Measurements from ENCODE around the gene GRK3. TPM values are rescaled to one million over a fixed set of nuclear protein-coding genes. Genes with fewer than 3 reads are reported as not detected.
"Not testable (repeated sequence)": the region's sequence is repeated elsewhere in the genome, so short reads cannot be mapped to it uniquely, and the experiment has no call there.

The GRK3 gene
- total RNA-seq, 1 experiment from 2014 or later = 14.6 TPM

GRCh38 chr22:25525376-25525775 is 39.1 kb upstream of the GRK3 start:
- DNase-seq (ENCODE audit: low read depth, low spot score) (no peak), ATAC-seq (no peak)
- POLR2A ChIA-PET = no interaction called here

GRCh38 chr22:25525804-25526584 is 38.5 kb upstream of the GRK3 start:
- intact Hi-C loops (cut with micrococcal nuclease); H2AFZ ChIP-seq (ENCODE audit: low read depth, low read length, poor library complexity, severe bottlenecking); H3K79me2 ChIP-seq (ENCODE audit: insufficient read depth, low read length); POLR2A ChIA-PET; RAD21 ChIA-PET (ENCODE audit: low non-redundant PET in 1 of 2, low total read pairs in 2 of 2, uncharacterized antibody in 2 of 2, unreplicated experiment in 2 of 2); DNase-seq (ENCODE audit: low read depth, low spot score); BruUV-seq (replicated peaks); ATAC-seq; CTCF ChIA-PET; H3K27me3 ChIP-seq (ENCODE audit: insufficient read depth, low read length); H3K9me3 ChIP-seq (ENCODE audit: control insufficient read depth in 1 of 2, insufficient read depth in 1 of 2, low read depth in 1 of 2, low read length in 2 of 2); H3K36me3 ChIP-seq (ENCODE audit: control insufficient read depth in 1 of 2, insufficient read depth in 2 of 2, low read length in 2 of 2); H4K20me1 ChIP-seq (ENCODE audit: insufficient read depth); H3K9ac ChIP-seq (ENCODE audit: low read length); H3K27ac ChIP-seq (ENCODE audit: low read depth, low read length); H3K9me2 ChIP-seq (ENCODE audit: insufficient read depth); H3K4me2 ChIP-seq (ENCODE audit: low read length); H3K4me3 ChIP-seq (replicated peaks in 1 of 2; ENCODE audit: low read depth in 1 of 2, low read length in 2 of 2): not testable (repeated sequence)
- peaks cover 10 to 13% of the 10 kb centered on the region in 2 experiments for H3K4me1 ChIP-seq (ENCODE audit: control insufficient read depth in 1 of 2, insufficient read depth in 2 of 2, low read length in 2 of 2)

More at GRCh38 chr22:25525376-25525775, 39.1 kb upstream of the GRK3 start:
- Histone ChIP-seq H3K9me3 (ENCODE audit: control insufficient read depth in 1 of 2, insufficient read depth in 1 of 2, low read depth in 1 of 2, low read length in 2 of 2) (peaks cover 4 to 5% of the 10 kb centered on the region in 2 experiments; a peak in 1 of 4 replicates), H3K4me1 (ENCODE audit: control insufficient read depth in 1 of 2, insufficient read depth in 2 of 2, low read length in 2 of 2) (peaks cover 10 to 13% of the 10 kb centered on the region in 2 experiments), H3K36me3 (ENCODE audit: control insufficient read depth in 1 of 2, insufficient read depth in 2 of 2, low read length in 2 of 2) (no peaks in the 10 kb centered on the region), H4K20me1 (ENCODE audit: insufficient read depth) (no peaks in the 10 kb centered on the region), H3K4me3 (replicated peaks in 1 of 2; ENCODE audit: low read depth in 1 of 2, low read length in 2 of 2) (no peak overlapping the region), H3K9me2 (ENCODE audit: insufficient read depth) (no peaks in the 10 kb centered on the region), H3K27me3 (ENCODE audit: insufficient read depth, low read length) (no peaks in the 10 kb centered on the region), H2AFZ (ENCODE audit: low read depth, low read length, poor library complexity, severe bottlenecking) (no peak overlapping the region), H3K9ac (ENCODE audit: low read length) (no peak overlapping the region), H3K4me2 (ENCODE audit: low read length) (no peak overlapping the region), H3K79me2 (ENCODE audit: insufficient read depth, low read length) (no peaks in the 10 kb centered on the region), H3K27ac (ENCODE audit: low read depth, low read length) (no peak overlapping the region)
- ChIA-PET CTCF (no interaction called here), RAD21 (ENCODE audit: low non-redundant PET in 1 of 2, low total read pairs in 2 of 2, uncharacterized antibody in 2 of 2, unreplicated experiment in 2 of 2) (no interaction called here)
- peak; percentile 50; the same call in 1 of the 2 replicates for TF ChIP-seq CBX3 (IDR thresholded peaks at IDR 0.05; ENCODE audit: low read depth)
- TF ChIP-seq ATF3 (IDR thresholded peaks at IDR 0.05) = no peak
- BruUV-seq (replicated peaks) = no TSS peak
- intact Hi-C loops (cut with micrococcal nuclease) = no loop called here

GRCh38 chr22:25527016-25527415 is 37.5 kb upstream of the GRK3 start:
- H3K79me2 ChIP-seq (ENCODE audit: insufficient read depth, low read length); H3K9me2 ChIP-seq (ENCODE audit: insufficient read depth); DNase-seq (ENCODE audit: low read depth, low spot score); CTCF ChIA-PET; H3K36me3 ChIP-seq (ENCODE audit: control insufficient read depth in 1 of 2, insufficient read depth in 2 of 2, low read length in 2 of 2); BruUV-seq (replicated peaks); POLR2A ChIA-PET; RAD21 ChIA-PET (ENCODE audit: low non-redundant PET in 1 of 2, low total read pairs in 2 of 2, uncharacterized antibody in 2 of 2, unreplicated experiment in 2 of 2); H3K27ac ChIP-seq (ENCODE audit: low read depth, low read length); H3K9me3 ChIP-seq (ENCODE audit: control insufficient read depth in 1 of 2, insufficient read depth in 1 of 2, low read depth in 1 of 2, low read length in 2 of 2); H3K27me3 ChIP-seq (ENCODE audit: insufficient read depth, low read length); intact Hi-C loops (cut with micrococcal nuclease); H4K20me1 ChIP-seq (ENCODE audit: insufficient read depth); H2AFZ ChIP-seq (ENCODE audit: low read depth, low read length, poor library complexity, severe bottlenecking); H3K9ac ChIP-seq (ENCODE audit: low read length); H3K4me3 ChIP-seq (replicated peaks in 1 of 2; ENCODE audit: low read depth in 1 of 2, low read length in 2 of 2): not testable (repeated sequence)
- Histone ChIP-seq H3K4me1 (ENCODE audit: control insufficient read depth in 1 of 2, insufficient read depth in 2 of 2, low read length in 2 of 2) (peaks cover 10 to 13% of the 10 kb centered on the region in 2 experiments), H3K4me2 (ENCODE audit: low read length) (peak overlapping the region; percentile 47)
- ATAC-seq = peak; percentile 30; the same call in 1 of the 2 replicates

GRCh38 chr22:25528068-25528467 is 36.4 kb upstream of the GRK3 start:
- RAD21 ChIA-PET (ENCODE audit: low non-redundant PET in 1 of 2, low total read pairs in 2 of 2, uncharacterized antibody in 2 of 2, unreplicated experiment in 2 of 2) = not testable (repeated sequence)

More at GRCh38 chr22:25528068-25528467, 36.4 kb upstream of the GRK3 start:
- BruUV-seq (replicated peaks); CTCF ChIA-PET; POLR2A ChIA-PET; H3K27me3 ChIP-seq (ENCODE audit: insufficient read depth, low read length); H3K9me3 ChIP-seq (ENCODE audit: control insufficient read depth in 1 of 2, insufficient read depth in 1 of 2, low read depth in 1 of 2, low read length in 2 of 2); H4K20me1 ChIP-seq (ENCODE audit: insufficient read depth); intact Hi-C loops (cut with micrococcal nuclease); H2AFZ ChIP-seq (ENCODE audit: low read depth, low read length, poor library complexity, severe bottlenecking); DNase-seq (ENCODE audit: low read depth, low spot score); H3K9ac ChIP-seq (ENCODE audit: low read length); H3K9me2 ChIP-seq (ENCODE audit: insufficient read depth); H3K4me2 ChIP-seq (ENCODE audit: low read length); H3K79me2 ChIP-seq (ENCODE audit: insufficient read depth, low read length); H3K4me3 ChIP-seq (replicated peaks in 1 of 2; ENCODE audit: low read depth in 1 of 2, low read length in 2 of 2); H3K36me3 ChIP-seq (ENCODE audit: control insufficient read depth in 1 of 2, insufficient read depth in 2 of 2, low read length in 2 of 2); H3K27ac ChIP-seq (ENCODE audit: low read depth, low read length); ATAC-seq: not testable (repeated sequence)
- H3K4me1 ChIP-seq (ENCODE audit: control insufficient read depth in 1 of 2, insufficient read depth in 2 of 2, low read length in 2 of 2) = peaks cover 10 to 13% of the 10 kb centered on the region in 2 experiments
